SH-SY5Y (cell line): ENCODE results near the gene YEATS2.

Experiments used
- GATA2 ChIP-seq: IDR thresholded peaks from 2 replicates; pipeline ENCODE4 v1.6.1; 2011; ENCODE audit warnings: mild to moderate bottlenecking, low read depth, low read length
- GATA3 ChIP-seq: IDR thresholded peaks from 2 replicates; pipeline ENCODE4 v1.6.1; 2011; ENCODE audit warnings: low read depth, mild to moderate bottlenecking, low read length, moderate library complexity

DNA sequence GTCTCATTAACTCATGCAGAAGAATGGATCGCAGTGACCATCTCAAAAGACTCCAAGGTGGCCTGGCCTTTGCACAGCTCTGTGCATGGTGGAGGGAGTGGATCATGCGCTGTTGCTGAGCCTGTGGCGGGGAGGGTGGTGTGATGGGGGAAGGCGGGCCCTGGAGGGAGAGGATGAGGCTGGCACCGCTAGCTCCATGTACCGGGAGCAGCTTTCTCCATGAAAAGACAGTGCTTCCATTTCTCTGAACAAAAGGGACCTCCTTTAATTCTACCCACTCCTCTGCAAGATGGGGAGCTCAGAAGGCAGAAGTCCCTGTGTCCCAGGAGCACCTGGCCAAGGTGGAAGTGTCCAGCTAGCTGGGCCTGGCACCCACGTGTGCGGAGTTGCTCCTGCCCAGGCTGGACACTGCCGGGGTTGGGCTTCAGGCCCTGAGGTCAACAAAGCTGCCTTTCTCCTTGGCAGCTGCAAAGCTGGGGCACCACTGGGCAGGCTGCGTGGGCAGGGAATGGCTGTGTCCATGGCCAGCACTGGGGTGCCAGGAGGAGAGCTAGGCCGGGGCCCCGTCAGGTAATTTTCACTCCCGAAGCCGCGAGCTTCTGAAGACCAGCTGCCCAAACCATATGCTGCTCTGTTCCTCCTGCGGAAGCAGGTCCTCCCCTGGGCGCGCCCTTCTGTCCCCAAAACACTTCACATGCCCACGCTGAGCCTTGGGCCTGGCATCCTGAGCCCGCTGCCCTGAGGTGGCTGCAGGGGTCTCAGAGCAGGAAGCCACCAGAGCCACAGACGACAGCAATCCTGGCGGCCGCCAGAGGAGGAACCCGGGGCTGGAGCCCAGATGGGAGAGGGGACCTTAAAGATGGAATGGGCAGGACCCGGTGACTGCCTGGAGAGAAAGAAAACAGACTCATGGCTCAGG, 121.4 kb downstream of the YEATS2 start:
- TF ChIP-seq GATA3 = no peak
- TF ChIP-seq GATA2 = no peak
